Measurements from ENCODE around the gene CCDC70. TPM values are rescaled to one million over a fixed set of nuclear protein-coding genes. Genes with fewer than 3 reads are reported as not detected.
"Not testable (repeated sequence)": the region's sequence is repeated elsewhere in the genome, so short reads cannot be mapped to it uniquely, and the experiment has no call there.

Gene CCDC70
- total RNA-seq, 1 experiment from 2014 or later: not detected

DNA sequence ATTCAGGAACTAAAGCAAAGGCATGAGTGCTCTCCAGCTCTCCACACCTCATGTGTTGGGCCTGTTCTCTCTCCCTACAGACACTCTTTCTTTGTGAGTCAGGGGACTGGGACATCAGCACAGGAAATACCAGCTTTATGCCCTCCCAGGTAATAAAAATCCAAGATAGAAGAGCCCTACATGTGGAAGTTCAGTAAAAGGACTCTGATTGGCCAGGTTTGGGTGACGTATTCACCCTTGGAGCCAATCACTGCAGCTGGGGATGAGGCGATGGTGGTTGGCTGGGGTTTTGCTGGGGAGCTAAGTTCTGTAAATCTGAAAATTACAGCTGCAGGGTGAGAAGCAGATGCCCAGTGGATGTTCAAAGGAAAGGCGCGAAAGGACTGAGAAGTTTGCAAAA, 32.5 kb downstream of the CCDC70 start:
- DNase-seq: peak; percentile 91
- no peaks in the 10 kb centered on the region for H3K27me3 ChIP-seq (ENCODE audit: low read length)
- H4K20me1 ChIP-seq (ENCODE audit: insufficient read depth, low read depth, low read length): no peaks in the 10 kb centered on the region
- H3K9me3 ChIP-seq (ENCODE audit: low read length): no peaks in the 10 kb centered on the region
- H3K9me2 ChIP-seq (replicated peaks; ENCODE audit: insufficient read depth, low read length): no peaks in the 10 kb centered on the region
- peak overlapping the region; percentile 33 for H3K4me2 ChIP-seq (ENCODE audit: low read depth, low read length, poor library complexity, severe bottlenecking)
- H3K36me3 ChIP-seq (ENCODE audit: insufficient read depth, low read length): no peaks in the 10 kb centered on the region
- no peak overlapping the region for H3K27ac ChIP-seq (ENCODE audit: low read length)
- H3K79me2 ChIP-seq (ENCODE audit: low read length): no peaks in the 10 kb centered on the region
- peaks cover 12% of the 10 kb centered on the region; the same call in 1 of the 2 replicates for H3K4me1 ChIP-seq (ENCODE audit: low read length)
- no peak overlapping the region for H3K4me3 ChIP-seq (ENCODE audit: low read length)
- H3K9ac ChIP-seq (ENCODE audit: low read length): no peak overlapping the region
- no peak overlapping the region for H2AFZ ChIP-seq (ENCODE audit: low read length)

GRCh38 chr13:51895906-51896888, 34.4 kb downstream of the CCDC70 start:
- H3K4me3 ChIP-seq (ENCODE audit: low read length): no peak overlapping the region
- H3K9me2 ChIP-seq (replicated peaks; ENCODE audit: insufficient read depth, low read length): no peaks in the 10 kb centered on the region
- H3K4me1 ChIP-seq (ENCODE audit: low read length): peaks cover 22% of the 10 kb centered on the region; the same call in 1 of the 2 replicates
- no peak overlapping the region for H3K4me2 ChIP-seq (ENCODE audit: low read depth, low read length, poor library complexity, severe bottlenecking)
- no peaks in the 10 kb centered on the region for H3K36me3 ChIP-seq (ENCODE audit: insufficient read depth, low read length)
- H3K9ac ChIP-seq (ENCODE audit: low read length): no peak overlapping the region
- no peaks in the 10 kb centered on the region for H3K27me3 ChIP-seq (ENCODE audit: low read length)
- H2AFZ ChIP-seq (ENCODE audit: low read length): no peak overlapping the region
- peak; percentile 82 for DNase-seq
- no peaks in the 10 kb centered on the region for H3K79me2 ChIP-seq (ENCODE audit: low read length)
- no peak overlapping the region for H3K27ac ChIP-seq (ENCODE audit: low read length)
- H4K20me1 ChIP-seq (ENCODE audit: insufficient read depth, low read depth, low read length): no peaks in the 10 kb centered on the region
- no peaks in the 10 kb centered on the region for H3K9me3 ChIP-seq (ENCODE audit: low read length)

GRCh38 chr13:51900471-51900870, 38.7 kb downstream of the CCDC70 start:
- Histone ChIP-seq H3K4me2 (ENCODE audit: low read depth, low read length, poor library complexity, severe bottlenecking) (no peak overlapping the region), H3K9me3 (ENCODE audit: low read length) (no peaks in the 10 kb centered on the region), H3K27me3 (ENCODE audit: low read length) (no peaks in the 10 kb centered on the region), H3K79me2 (ENCODE audit: low read length) (no peaks in the 10 kb centered on the region), H3K27ac (ENCODE audit: low read length) (no peak overlapping the region), H3K36me3 (ENCODE audit: insufficient read depth, low read length) (no peaks in the 10 kb centered on the region), H3K4me3 (ENCODE audit: low read length) (no peak overlapping the region), H3K9ac (ENCODE audit: low read length) (no peak overlapping the region), H2AFZ (ENCODE audit: low read length) (no peak overlapping the region), H4K20me1 (ENCODE audit: insufficient read depth, low read depth, low read length) (no peaks in the 10 kb centered on the region), H3K9me2 (replicated peaks; ENCODE audit: insufficient read depth, low read length) (no peaks in the 10 kb centered on the region), H3K4me1 (ENCODE audit: low read length) (peaks cover 16% of the 10 kb centered on the region; the same call in 1 of the 2 replicates)
- DNase-seq: no peak

- Histone ChIP-seq H3K4me1 (ENCODE audit: low read length) (peaks cover 10% of the 10 kb centered on the region; the same call in 1 of the 2 replicates), H3K27me3 (ENCODE audit: low read length) (no peaks in the 10 kb centered on the region), H3K27ac (ENCODE audit: low read length) (no peak overlapping the region), H3K9me2 (replicated peaks; ENCODE audit: insufficient read depth, low read length) (no peaks in the 10 kb centered on the region), H4K20me1 (ENCODE audit: insufficient read depth, low read depth, low read length) (no peaks in the 10 kb centered on the region), H3K36me3 (ENCODE audit: insufficient read depth, low read length) (no peaks in the 10 kb centered on the region), H3K9me3 (ENCODE audit: low read length) (no peaks in the 10 kb centered on the region), H3K9ac (ENCODE audit: low read length) (no peak overlapping the region), H2AFZ (ENCODE audit: low read length) (no peak overlapping the region), H3K79me2 (ENCODE audit: low read length) (no peaks in the 10 kb centered on the region), H3K4me2 (ENCODE audit: low read depth, low read length, poor library complexity, severe bottlenecking) (no peak overlapping the region), H3K4me3 (ENCODE audit: low read length) (no peak overlapping the region)
- no peak for DNase-seq
Observed at GRCh38 chr13:51902776-51903175, 41.0 kb downstream of the CCDC70 start.

GRCh38 chr13:51905787-51906186, 44.0 kb downstream of the CCDC70 start:
- Histone ChIP-seq H3K9me3 (ENCODE audit: low read length) (no peaks in the 10 kb centered on the region), H3K27ac (ENCODE audit: low read length) (no peak overlapping the region), H3K4me2 (ENCODE audit: low read depth, low read length, poor library complexity, severe bottlenecking) (no peak overlapping the region)

DNA sequence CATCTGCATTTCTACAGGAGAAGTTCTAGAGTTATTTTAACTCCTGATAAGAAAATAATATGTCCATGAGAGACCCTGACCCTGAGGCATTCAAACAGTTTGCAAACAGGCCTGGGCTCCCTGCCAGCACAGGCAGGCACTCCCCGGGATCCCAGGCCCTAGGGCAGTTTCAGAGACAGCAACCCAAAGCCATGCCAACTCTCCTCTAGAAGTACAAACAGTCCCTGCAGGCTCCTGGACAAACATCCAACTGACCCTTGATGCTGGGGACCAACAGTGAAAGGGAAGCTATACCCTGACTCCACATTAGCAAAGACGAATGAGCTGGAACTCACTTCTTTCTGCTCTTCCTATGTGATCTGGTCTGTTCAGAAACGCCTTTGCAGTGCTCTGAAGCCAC, 44.8 kb downstream of the CCDC70 start:
- Histone ChIP-seq H3K36me3 (ENCODE audit: insufficient read depth, low read length) (no peaks in the 10 kb centered on the region), H3K27me3 (ENCODE audit: low read length) (no peaks in the 10 kb centered on the region), H3K9me3 (ENCODE audit: low read length) (no peaks in the 10 kb centered on the region), H4K20me1 (ENCODE audit: insufficient read depth, low read depth, low read length) (no peaks in the 10 kb centered on the region), H3K4me1 (ENCODE audit: low read length) (peaks cover 5% of the 10 kb centered on the region), H3K4me2 (ENCODE audit: low read depth, low read length, poor library complexity, severe bottlenecking) (no peak overlapping the region), H2AFZ (ENCODE audit: low read length) (no peak overlapping the region), H3K27ac (ENCODE audit: low read length) (no peak overlapping the region), H3K79me2 (ENCODE audit: low read length) (no peaks in the 10 kb centered on the region), H3K9me2 (replicated peaks; ENCODE audit: insufficient read depth, low read length) (no peaks in the 10 kb centered on the region), H3K9ac (ENCODE audit: low read length) (no peak overlapping the region), H3K4me3 (ENCODE audit: low read length) (no peak overlapping the region)
- no peak for DNase-seq

More at GRCh38 chr13:51905787-51906186, 44.0 kb downstream of the CCDC70 start:
- DNase-seq: no peak
- Histone ChIP-seq H3K9ac (ENCODE audit: low read length) (no peak overlapping the region), H3K9me2 (replicated peaks; ENCODE audit: insufficient read depth, low read length) (no peaks in the 10 kb centered on the region), H3K4me1 (ENCODE audit: low read length) (peaks cover under 1% of the 10 kb centered on the region; the same call in 1 of the 2 replicates), H3K27me3 (ENCODE audit: low read length) (no peaks in the 10 kb centered on the region), H3K79me2 (ENCODE audit: low read length) (no peaks in the 10 kb centered on the region), H2AFZ (ENCODE audit: low read length) (no peak overlapping the region), H4K20me1 (ENCODE audit: insufficient read depth, low read depth, low read length) (no peaks in the 10 kb centered on the region), H3K36me3 (ENCODE audit: insufficient read depth, low read length) (no peaks in the 10 kb centered on the region), H3K4me3 (ENCODE audit: low read length) (no peak overlapping the region)

- H2AFZ ChIP-seq (ENCODE audit: low read length): no peak overlapping the region
- DNase-seq: no peak
Observed at GRCh38 chr13:51907040-51907732, 45.4 kb downstream of the CCDC70 start.

DNA sequence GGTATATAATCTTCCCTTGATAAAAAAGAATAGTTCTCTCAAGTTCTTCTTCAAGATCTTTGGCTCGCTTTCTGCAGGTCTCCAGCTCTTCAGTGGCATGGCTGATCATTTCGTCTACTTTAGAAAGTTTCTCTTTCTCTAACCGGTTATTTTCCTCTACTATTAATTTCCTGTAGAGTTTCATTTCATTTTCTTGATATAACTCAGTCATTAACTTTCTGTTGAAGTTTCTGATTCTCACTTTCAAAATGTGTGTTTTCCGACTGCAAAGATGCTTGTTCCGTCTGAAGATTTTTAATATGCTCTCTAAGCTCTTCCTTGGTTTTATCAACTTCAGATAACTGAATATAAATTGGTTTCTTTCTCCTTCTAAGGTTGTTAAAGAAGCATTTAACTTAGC, 47.5 kb downstream of the CCDC70 start:
- not testable (repeated sequence) for H2AFZ ChIP-seq (ENCODE audit: low read length); H4K20me1 ChIP-seq (ENCODE audit: insufficient read depth, low read depth, low read length); H3K9ac ChIP-seq (ENCODE audit: low read length); H3K9me3 ChIP-seq (ENCODE audit: low read length); H3K27ac ChIP-seq (ENCODE audit: low read length); DNase-seq; H3K27me3 ChIP-seq (ENCODE audit: low read length); H3K79me2 ChIP-seq (ENCODE audit: low read length); H3K9me2 ChIP-seq (replicated peaks; ENCODE audit: insufficient read depth, low read length); H3K4me2 ChIP-seq (ENCODE audit: low read depth, low read length, poor library complexity, severe bottlenecking); H3K4me3 ChIP-seq (ENCODE audit: low read length); H3K36me3 ChIP-seq (ENCODE audit: insufficient read depth, low read length)
- peaks cover 31% of the 10 kb centered on the region for H3K4me1 ChIP-seq (ENCODE audit: low read length)

More at GRCh38 chr13:51907040-51907732, 45.4 kb downstream of the CCDC70 start:
- Histone ChIP-seq H3K9me2 (replicated peaks; ENCODE audit: insufficient read depth, low read length) (no peaks in the 10 kb centered on the region), H3K79me2 (ENCODE audit: low read length) (no peaks in the 10 kb centered on the region), H4K20me1 (ENCODE audit: insufficient read depth, low read depth, low read length) (no peaks in the 10 kb centered on the region), H3K9me3 (ENCODE audit: low read length) (no peaks in the 10 kb centered on the region), H3K9ac (ENCODE audit: low read length) (no peak overlapping the region), H3K27me3 (ENCODE audit: low read length) (no peaks in the 10 kb centered on the region), H3K27ac (ENCODE audit: low read length) (no peak overlapping the region), H3K4me3 (ENCODE audit: low read length) (no peak overlapping the region), H3K4me2 (ENCODE audit: low read depth, low read length, poor library complexity, severe bottlenecking) (no peak overlapping the region), H3K4me1 (ENCODE audit: low read length) (peaks cover 11% of the 10 kb centered on the region), H3K36me3 (ENCODE audit: insufficient read depth, low read length) (no peaks in the 10 kb centered on the region)
